Vagina (tissue), 2 donors: Measurements from ENCODE around the gene LCN1.

ENCODE experiments used
- CTCF ChIP-seq, 3 experiments: fragments of 450-650 bp in 2 of 3; fragments of 200-600 bp in 1 of 3; sonication (generic) in 1 of 3; IDR thresholded peaks; one replicate each; pipeline ENCODE4 v1.5.1; 2017 to 2019; ENCODE audit warnings: antibody characterized with exemption in 3 of 3, mild to moderate bottlenecking in 2 of 3, moderate library complexity in 2 of 3
- POLR2A ChIP-seq, 2 donors: fragments of 450-650 bp; IDR thresholded peaks; one replicate each; pipeline ENCODE4 v1.6.1; 2017; ENCODE audit warnings: antibody characterized with exemption in 2 of 2, mild to moderate bottlenecking in 2 of 2, moderate library complexity in 2 of 2

- TF ChIP-seq CTCF (IDR thresholded peaks at IDR 0.05) (no peak), POLR2A (IDR thresholded peaks at IDR 0.05) (no peak)
Observed at GRCh38 chr9:135552021-135552697, 30.9 kb downstream of the LCN1 start.
